ENCODE results near the gene SLC6A18. TPM values are rescaled to one million over a fixed set of nuclear protein-coding genes. Genes with fewer than 3 reads are reported as not detected.

Gene SLC6A18
- total RNA-seq, 1 experiment from 2014 or later, result not detected

DNA sequence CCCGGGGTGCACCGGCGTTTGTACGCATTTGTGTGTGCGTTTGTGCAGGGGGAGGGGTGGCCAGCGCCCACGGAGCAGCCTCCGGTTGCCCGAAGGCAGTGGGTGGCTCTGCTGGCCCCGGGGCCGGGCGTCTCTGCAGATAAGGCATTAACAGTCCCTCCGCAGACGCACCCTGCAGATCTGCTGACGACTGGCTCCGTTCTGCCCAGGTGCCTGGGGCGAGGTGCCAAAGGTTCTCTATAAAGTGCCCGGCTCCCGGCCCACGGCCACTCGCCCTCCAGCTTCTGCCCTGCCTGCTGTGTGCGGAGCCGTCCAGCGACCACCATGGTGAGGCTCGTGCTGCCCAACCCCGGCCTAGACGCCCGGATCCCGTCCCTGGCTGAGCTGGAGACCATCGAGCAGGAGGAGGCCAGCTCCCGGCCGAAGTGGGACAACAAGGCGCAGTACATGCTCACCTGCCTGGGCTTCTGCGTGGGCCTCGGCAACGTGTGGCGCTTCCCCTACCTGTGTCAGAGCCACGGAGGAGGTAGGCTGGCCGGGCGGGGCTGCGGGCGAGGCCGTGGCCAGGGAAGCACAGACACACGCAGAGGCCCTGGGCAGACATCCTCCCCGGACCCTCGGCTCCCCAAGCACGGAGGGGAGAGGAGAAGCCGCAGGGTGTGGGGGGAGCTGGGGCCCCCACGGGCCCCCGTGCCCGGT lies 23.7 kb upstream of the SLC6A18 start, which contains the start of gene SLC6A19:
Gene SLC6A19 (plus strand): TSS at position 269 of the 699 bp plus-strand sequence. CDS start 56 bp downstream, at position 325.
- in situ Hi-C loops (cut with HindIII; ENCODE audit: low sequenced_read_pairs), result no loop called here

DNA sequence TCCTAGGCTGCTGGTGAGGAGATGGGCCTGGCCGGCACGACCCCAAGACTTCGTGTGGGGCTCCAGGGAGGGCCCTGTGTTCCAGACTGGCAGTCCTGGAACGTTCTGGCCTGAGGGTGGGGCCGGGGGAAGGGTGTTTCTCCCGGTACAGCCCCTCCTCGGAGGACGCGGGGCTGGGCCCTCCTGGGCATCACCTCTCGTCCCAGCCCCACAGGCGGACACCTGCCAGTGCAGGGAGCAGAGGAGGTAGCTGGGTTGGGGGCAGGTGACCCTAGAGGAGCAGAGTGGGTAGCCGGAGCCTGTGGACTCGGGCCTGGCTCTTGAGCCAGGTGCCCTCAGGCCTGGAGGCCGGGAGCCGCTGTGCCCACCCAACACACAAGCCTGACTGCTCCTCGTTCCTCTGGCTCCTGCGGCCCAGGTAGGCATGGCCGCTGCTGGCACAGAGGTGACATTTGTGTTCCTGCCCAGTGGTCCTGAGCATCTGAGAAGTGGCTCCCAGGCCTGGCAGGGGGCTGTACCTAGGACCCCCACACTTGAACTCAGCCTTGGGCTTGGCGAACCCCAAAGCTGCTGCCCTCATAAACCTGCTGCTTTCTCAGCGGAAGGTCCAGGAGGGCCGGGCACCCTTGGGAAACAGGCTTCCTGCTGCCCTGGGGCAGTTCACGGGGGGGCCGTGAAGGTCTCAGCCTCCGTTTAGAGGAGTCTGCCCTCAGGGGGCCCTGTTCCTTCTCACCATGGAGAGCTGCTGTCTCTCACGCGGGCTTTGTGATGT lies 23.0 kb upstream of the SLC6A18 start:
- in situ Hi-C loops (cut with HindIII; ENCODE audit: low sequenced_read_pairs), result no loop called here
- DNase-seq (ENCODE audit: low spot score), result no peak

More for the DNA sequence above, 23.7 kb upstream of the SLC6A18 start, which contains the start of gene SLC6A19:
- no peak for DNase-seq (ENCODE audit: low spot score)

DNA sequence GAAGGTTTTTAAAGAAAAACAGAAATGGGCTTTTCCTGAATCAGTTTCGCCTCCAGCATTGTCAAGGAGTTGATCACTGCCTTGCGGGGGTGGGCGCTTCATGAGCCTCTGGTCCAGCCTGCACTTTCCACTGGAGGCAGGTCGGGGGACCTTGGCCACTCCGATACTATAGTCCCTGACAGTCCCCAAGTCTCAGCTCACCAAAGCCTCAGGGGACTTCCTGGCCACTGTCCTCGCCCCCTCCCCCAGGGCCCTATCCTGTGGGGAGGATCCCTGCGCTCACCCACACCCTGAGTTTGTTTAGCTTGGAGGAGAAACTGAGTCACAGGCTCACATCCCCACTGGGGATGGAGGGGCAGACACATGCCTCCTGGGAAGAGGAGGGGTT lies 22.4 kb upstream of the SLC6A18 start:
- in situ Hi-C loops (cut with HindIII; ENCODE audit: low sequenced_read_pairs), result no loop called here
- DNase-seq (ENCODE audit: low spot score), result no peak

DNA sequence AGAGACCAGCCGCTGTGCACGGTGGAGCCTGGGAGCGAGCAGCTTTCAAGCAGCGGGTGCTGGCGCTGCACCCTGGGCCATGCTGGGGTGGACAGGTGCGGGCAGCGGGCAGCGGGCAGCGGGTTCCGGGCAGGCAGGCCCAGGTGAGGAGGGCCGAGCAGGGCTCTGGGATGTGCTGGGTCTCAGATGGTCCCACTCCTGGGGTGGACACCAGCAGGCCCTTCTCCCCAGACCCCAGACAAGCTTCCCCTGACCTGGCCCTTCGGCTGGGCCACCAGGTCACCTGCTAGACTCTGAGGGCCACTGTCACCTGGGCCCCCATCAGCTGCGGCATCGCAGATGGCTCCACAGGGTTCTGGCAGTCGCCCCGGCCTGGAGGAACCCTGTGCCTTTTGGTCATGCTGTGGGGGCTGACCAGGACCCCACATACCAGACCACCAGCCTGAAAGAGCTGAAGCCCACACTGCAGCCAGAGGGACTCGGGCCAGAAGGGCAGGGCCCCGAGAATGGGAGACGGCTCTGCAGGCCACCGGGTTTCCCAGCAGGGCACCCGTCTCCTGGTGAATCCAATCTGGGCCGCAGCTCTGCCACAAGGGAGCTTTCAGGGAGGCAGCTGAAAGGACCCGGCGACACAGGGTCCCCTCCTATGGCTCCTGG lies 21.7 kb upstream of the SLC6A18 start:
- DNase-seq (ENCODE audit: low spot score), result no peak
- in situ Hi-C loops (cut with HindIII; ENCODE audit: low sequenced_read_pairs), result no loop called here

DNA sequence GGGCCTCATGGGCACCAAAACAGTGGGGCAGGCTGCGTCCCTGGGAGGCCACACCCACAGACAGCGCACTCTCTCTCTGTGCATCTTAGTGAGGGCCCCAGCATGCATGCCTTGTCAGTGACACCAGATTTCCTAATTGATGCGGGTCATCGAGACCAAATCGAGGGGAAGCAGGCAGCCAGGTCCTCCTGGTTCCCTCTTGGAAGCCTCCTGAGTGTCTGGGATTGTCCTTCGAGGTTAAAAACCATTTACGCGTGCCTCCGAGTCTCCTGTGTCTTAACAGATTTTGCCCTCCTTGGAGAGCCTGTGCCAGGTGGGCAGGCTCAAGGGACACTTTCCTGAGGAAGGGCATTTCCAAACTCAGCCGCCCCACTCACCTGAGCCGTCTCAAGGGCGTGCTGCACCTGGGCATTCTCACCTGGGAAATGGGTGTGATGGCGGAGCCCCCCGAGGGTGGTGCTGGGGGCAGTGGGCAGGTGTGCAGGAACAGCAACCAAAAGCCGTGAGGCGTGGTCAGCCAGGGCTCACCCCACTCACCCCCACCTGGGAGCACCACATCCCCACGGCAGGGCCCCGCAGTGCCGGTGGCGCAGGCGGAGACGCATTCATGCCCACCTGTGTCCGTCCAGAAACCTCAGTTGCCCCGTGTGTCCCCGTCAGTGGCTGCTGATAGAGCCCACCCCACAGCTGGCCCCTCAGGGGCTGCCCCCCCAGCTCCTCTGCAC lies 21.1 kb upstream of the SLC6A18 start:
- in situ Hi-C loops (cut with HindIII; ENCODE audit: low sequenced_read_pairs), result no loop called here
- DNase-seq (ENCODE audit: low spot score), result no peak

DNA sequence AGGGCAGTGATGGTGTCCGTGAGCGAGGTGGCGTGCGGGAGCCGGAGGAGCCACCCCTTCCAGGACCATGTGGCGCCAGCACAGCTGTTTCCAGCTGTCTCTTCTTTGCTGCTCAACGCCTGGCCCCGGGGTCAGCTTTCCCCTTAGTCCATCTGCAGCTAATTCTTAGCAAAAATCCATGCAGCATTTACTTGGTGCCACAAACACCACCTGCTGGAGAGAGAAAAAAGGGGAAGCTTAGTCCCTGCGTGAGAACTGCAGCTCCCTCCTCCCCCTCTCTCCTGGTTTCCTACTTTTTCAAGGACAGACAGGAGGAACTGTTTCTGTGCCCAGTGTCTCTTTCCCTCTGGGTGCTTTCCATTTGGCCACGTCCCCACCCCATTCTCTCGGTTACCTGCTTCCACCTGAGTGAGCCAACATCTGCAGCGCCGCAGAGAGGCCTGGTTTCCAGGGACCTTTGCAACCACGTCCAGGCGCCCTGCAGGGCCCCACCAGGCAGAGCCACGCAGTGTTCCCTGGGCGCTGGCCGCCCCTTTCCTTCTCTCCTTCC lies 20.4 kb upstream of the SLC6A18 start:
- in situ Hi-C loops (cut with HindIII; ENCODE audit: low sequenced_read_pairs), result no loop called here
- DNase-seq (ENCODE audit: low spot score), result peak; percentile 6

DNA sequence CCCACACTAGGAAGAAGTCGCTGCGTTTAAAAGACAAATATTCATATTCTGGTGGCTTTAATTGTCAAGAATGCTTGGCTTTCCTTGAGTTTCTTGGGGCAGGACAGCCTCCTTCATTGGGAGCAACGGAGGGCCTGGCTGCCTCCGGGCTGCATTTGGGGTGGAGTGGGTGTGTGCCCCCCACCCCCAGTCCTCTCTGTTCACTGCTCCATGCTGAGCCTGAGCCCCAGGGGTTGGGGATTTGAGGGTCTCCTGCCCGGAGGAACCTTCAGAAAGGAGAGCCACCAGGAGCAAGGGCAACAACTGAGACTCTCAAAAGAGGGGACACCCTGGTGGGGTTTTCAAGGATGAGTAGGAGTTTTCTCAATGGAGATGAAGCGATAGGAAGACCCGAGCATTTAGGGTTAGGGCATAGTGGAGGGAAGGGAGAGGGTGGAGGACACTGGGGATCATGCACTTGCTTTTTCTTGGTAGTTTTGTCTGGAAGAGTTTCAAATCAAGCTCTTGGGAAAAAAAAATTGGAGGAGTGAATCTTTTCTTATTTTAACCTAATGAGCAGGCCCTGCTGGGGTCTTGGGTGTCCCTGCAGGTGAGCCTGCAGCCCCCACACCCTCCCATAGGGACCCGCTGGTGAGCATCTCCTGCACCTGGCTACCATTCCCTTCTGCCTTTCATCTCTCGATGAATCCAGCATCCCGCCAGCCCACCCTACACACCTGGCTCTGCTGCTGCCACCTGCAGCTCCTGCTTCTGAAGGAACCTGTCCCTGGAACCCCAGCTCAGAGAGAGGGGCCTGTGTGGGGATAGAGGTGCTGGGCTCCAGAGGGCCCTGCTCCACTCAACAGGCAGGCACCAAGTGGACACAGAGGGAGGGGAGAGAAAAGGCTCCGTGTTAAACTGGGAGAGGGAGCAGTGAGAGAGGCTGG lies 19.7 kb upstream of the SLC6A18 start:
- no peak for DNase-seq (ENCODE audit: low spot score)
- in situ Hi-C loops (cut with HindIII; ENCODE audit: low sequenced_read_pairs), result no loop called here

DNA sequence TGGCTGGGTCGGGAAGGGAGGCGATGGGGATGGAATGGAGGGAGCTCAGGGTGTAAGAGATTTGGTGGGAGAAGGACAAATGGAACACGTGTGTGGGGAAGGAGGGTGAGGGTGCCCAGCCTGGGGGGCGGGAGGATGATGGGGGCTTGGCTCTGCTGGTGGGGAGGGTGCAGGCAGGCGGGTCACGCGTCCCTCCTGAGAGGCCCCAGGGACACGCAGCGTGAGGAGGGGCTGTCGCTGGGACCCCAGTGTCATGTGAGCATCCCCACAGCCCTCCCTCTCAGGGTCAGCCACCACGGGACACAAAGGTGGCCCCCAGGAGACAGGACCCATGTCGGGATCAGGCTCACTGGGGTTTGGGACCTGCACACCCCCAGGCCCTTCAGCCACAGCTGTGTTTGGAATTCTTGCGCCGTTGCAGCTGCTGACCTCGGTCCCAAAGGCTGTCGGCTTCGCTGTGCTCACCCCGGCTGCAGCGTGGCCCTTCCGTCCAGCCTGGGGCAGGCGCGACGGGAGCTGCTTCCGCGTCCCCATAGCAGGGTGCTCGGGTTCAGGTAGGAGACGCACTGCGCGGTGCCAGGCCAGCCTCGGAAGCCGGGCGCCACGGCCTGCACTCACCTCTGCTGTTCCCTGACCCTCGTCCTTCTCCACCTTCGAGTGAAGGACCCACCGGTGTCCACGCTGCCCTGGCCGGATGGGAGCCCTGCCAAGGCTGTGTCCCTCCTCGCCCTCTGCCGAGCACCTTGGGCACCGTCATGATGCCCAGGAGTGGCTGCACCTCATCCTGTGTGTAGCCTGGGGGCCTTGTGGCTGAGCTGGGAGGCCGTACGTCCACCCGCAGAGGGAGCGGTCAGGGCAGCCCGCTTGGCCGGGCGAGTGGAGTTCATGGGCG lies 18.4 kb upstream of the SLC6A18 start:
- no peak for DNase-seq (ENCODE audit: low spot score)
- in situ Hi-C loops (cut with HindIII; ENCODE audit: low sequenced_read_pairs), result no loop called here

DNA sequence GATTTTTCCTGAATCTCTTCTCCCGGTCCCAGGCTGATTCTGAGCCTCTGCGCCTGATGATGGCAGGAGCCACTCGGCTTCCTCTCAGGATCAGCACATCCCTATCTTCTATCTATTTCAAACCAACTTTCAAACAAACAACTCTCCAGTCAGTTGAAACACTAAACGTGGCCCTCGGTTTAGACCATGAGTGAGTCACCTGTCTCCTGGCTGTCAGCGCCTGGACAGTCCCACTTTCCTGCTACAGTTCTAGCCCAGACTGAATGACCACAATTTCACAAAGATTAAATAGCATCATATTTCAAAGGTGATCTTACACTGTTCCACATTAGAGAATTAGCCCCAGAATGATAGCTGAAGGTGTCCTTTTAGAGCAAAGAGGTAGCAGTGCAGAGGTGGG lies 17.6 kb upstream of the SLC6A18 start:
- DNase-seq (ENCODE audit: low spot score), result no peak
- in situ Hi-C loops (cut with HindIII; ENCODE audit: low sequenced_read_pairs), result no loop called here

DNA sequence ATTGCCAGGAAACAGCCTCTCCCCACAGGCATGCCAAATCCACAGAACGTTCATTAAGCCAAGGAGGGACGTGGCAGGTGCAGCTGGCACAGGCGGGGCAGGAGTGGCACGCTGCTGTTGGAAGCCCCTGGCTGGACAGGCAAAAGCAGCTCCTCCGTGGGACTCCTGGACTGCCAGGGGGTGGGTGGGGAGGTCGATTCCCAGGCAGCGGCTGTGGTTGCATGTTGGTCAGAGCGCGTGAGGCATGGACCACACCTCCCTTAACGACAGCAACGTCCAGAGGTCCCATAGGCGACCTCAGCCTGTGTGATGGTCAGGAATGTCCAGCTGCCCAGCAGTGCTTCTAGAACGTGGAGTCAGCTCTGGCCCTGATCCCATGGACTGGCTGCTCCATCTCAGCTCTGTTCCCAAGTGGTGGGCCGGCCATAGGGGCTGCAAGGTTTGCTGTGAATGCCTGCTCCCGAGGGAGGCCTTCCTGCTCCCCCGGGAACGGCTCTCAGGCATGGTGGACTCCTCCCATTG lies 16.9 kb upstream of the SLC6A18 start:
- in situ Hi-C loops (cut with HindIII; ENCODE audit: low sequenced_read_pairs), result no loop called here
- no peak for DNase-seq (ENCODE audit: low spot score)

DNA sequence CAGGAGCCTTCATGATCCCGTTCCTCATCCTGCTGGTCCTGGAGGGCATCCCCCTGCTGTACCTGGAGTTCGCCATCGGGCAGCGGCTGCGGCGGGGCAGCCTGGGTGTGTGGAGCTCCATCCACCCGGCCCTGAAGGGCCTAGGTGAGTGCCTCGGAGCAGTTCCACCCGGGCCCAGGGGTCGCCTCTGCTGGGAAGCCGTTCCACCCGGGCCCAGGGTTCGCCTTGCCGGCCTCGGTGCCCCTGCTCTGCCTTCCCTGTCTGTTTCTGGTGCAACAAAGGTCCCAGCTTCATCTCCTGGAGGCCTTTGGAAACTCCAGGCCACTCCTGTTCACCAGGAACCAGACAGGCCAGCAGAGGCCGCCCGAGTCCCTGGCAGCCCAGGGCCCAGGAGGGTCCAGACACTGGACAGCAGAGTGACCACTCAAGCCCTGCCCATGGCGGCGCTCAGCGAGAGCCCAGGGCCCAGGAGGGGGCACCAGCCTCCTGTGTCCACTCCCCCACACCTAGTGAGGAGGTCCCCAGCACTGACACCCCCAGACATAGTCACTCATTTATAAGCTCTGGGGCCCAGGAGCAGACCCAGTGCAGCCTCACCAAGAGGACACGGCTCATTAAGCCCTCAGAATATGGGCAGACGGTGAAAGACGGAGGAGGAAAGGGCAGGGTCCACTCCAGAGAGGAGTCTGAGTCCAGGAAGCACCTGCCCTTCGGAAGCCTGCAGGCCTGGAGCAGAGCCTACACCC lies 16.3 kb upstream of the SLC6A18 start:
- DNase-seq (ENCODE audit: low spot score), result no peak
- in situ Hi-C loops (cut with HindIII; ENCODE audit: low sequenced_read_pairs), result no loop called here

DNA sequence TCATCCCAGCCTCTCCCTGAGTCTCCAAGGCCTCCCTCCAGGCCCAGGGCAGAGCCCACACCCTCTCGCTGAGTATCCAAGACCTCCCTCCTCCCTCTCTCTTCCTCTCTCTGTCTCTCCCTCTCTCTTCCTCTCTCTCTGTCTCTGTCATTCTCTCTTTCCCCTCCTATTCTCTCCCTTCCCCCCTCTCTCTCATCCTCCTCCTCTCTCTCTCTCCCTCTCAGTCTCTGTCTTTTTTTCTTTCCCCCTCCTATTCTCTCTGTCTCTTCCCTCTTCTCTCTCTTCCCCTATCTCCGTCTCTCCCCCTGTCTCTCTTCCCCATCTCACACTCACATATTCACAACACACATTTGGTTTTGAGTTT lies 15.7 kb upstream of the SLC6A18 start:
- DNase-seq (ENCODE audit: low spot score), result no peak
- in situ Hi-C loops (cut with HindIII; ENCODE audit: low sequenced_read_pairs), result no loop called here

DNA sequence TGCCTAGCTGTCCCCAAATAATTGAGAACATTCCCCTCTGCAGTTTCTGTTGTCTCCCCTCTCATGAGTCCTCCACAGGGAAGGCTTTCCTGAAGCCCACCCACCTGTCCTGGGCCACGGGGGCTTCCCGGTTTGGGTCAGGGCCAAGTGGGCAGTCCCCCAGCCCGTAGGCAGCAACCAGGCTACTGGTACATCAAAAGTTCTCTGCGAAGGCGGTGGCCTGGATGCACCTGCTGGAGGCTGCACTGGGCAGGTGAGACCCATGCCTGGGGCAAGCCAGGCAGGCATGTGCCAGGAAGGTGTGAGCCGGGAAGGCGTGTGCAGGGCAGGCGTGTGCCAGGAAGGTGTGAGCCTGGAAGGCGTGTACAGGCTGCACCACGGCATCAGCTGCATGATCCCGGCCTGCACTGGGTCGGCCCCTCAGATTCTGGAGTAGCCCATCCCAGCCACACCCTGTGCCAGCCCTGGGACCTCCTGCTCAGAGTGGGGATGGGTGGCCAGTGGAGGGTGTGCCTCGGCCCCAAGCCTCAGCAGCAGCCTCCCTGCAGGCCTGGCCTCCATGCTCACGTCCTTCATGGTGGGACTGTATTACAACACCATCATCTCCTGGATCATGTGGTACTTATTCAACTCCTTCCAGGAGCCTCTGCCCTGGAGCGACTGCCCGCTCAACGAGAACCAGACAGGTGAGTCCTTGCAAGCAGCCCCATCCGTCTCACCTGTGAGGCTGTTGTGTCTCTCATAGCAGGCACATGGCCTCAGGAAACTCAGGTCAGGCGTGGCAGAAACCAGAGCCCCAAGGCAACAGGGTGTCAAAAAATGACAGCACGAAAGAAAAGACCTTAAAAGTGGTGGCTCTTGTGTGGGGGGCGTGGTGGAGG lies 15.0 kb upstream of the SLC6A18 start:
- no peak for DNase-seq (ENCODE audit: low spot score)
- in situ Hi-C loops (cut with HindIII; ENCODE audit: low sequenced_read_pairs), result no loop called here

DNA sequence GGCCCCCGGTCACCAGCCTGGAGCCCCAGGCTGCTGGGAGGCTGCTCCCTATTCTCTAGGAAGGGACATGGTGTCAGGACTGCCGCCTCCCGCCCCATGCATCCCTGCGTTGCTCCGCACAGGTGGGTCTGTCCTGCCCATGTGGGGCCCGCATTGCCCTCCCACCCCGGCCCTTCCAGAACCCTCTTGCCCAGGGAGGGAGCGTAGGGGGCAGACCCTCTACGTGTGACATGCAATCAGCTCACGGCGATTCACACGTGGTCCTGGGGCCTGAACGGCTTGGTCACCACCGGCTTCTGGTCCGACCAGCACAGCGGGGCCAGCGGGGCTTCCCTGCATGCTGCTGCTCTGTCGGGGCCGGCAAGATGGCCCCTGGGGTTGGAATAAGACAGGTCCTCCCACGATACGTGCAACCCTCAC lies 14.3 kb upstream of the SLC6A18 start:
- in situ Hi-C loops (cut with HindIII; ENCODE audit: low sequenced_read_pairs), result no loop called here
- no peak for DNase-seq (ENCODE audit: low spot score)

DNA sequence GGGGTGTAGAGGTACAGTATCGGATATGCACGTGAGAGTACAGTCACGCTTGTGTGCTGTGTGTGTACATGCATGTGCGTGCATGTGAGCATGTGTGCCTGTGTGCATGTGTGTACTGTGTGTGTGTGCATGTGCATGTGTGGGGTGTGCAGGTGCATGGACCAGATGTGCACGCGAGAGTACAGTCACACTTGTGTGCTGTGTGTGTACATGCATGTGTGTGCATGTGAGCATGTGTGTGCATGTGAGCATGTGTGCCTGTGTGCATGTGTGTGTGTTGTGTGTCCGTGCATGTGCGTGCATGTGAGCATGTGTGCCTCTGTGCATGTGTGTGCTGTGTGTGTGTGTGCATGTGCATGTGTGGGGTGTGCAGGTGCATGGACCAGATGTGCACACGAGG lies 13.5 kb upstream of the SLC6A18 start:
- in situ Hi-C loops (cut with HindIII; ENCODE audit: low sequenced_read_pairs), result no loop called here
- no peak for DNase-seq (ENCODE audit: low spot score)

DNA sequence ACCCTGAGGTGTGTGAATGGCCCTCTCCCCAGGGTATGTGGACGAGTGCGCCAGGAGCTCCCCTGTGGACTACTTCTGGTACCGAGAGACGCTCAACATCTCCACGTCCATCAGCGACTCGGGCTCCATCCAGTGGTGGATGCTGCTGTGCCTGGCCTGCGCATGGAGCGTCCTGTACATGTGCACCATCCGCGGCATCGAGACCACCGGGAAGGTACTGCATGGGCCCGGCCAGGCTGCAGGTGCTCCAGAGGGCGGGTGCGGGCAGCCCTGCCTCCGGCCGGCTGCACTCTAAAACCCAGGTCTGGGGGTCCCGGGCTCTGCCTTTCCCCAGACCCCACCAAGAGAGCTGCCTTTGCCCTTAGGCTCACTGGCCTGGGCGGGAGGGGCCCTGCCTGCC lies 12.9 kb upstream of the SLC6A18 start:
- in situ Hi-C loops (cut with HindIII; ENCODE audit: low sequenced_read_pairs), result no loop called here
- DNase-seq (ENCODE audit: low spot score), result no peak

All from G401 (cell line).